SK-N-SH (cell line): ENCODE measurements around the gene VCP. TPM values are rescaled to one million over a fixed set of nuclear protein-coding genes. Genes with fewer than 3 reads are reported as not detected.

Experiments used
- CTCF ChIA-PET: fragments of 300-600, 350-600 bp; formaldehyde crosslinking; extraction: SDS; loops from one replicate; lab custom pipeline; 2021; lab: Yijun Ruan, JAX
- POLR2A ChIA-PET: fragments of 350-600 bp; sonication (Branson Sonifier 250); formaldehyde crosslinking; extraction: SDS; loops from one replicate; lab custom pipeline; 2020; ENCODE audit warnings: antibody characterized with exemption, inconsistent platforms; lab: Yijun Ruan, JAX
- DNase-seq: peaks from one replicate; pipeline ENCODE4 v3.0.0; 2012
- H2AFZ ChIP-seq: fragments of 200-600 bp; sonication (generic); 2 replicates; pipeline ENCODE4 v1.8.1; 2016; ENCODE audit warnings: antibody characterized with exemption, mild to moderate bottlenecking, low read depth
- H3F3A ChIP-seq: fragments of 200-600 bp; sonication (generic); replicated peaks from 2 replicates; pipeline ENCODE3; 2016; ENCODE audit warnings: antibody characterized with exemption, mild to moderate bottlenecking; ENCODE audit not compliant: insufficient read depth
- H3K27ac ChIP-seq, 2 experiments: fragments of 200-500 bp in 1 of 2; fragments of 200-600 bp in 1 of 2; sonication (Bioruptor generic) in 1 of 2; sonication (generic), shearing (Covaris generic) in 1 of 2; 2 replicates each; pipeline versions ENCODE4 v1.5.1 to v1.6.1; 2014 to 2016; ENCODE audit warnings: low read depth in 2 of 2, inconsistent platforms in 1 of 2, low read length in 1 of 2, mild to moderate bottlenecking in 1 of 2, mixed read lengths in 1 of 2
- H3K27me3 ChIP-seq: fragments of 200-600 bp; sonication (generic), shearing (Covaris generic); 2 replicates; pipeline ENCODE4 v1.6.1; 2016; ENCODE audit warnings: mixed run types; ENCODE audit not compliant: insufficient read depth
- H3K36me3 ChIP-seq, 2 experiments: fragments of 200-500 bp in 1 of 2; fragments of 200-600 bp in 1 of 2; sonication (Bioruptor generic) in 1 of 2; sonication (generic) in 1 of 2; replicated peaks in 1 of 2; 2 replicates each; pipeline versions ENCODE3 to v1.5.1; 2014 to 2016; ENCODE audit warnings: low read length in 1 of 2, mild to moderate bottlenecking in 1 of 2; ENCODE audit not compliant: insufficient read depth in 2 of 2, control insufficient read depth in 1 of 2
- H3K4me1 ChIP-seq, 2 experiments: fragments of 200-500 bp in 1 of 2; fragments of 200-600 bp in 1 of 2; sonication (Bioruptor generic) in 1 of 2; sonication (generic), shearing (Covaris generic) in 1 of 2; 2 replicates each; pipeline versions ENCODE4 v1.5.1 to v1.6.1; 2014 to 2016; ENCODE audit warnings: low read depth in 1 of 2, low read length in 1 of 2, mixed run types in 1 of 2; ENCODE audit not compliant: insufficient read depth in 2 of 2, control insufficient read depth in 1 of 2
- H3K4me2 ChIP-seq: fragments of 200-600 bp; sonication (generic), shearing (Covaris generic); 2 replicates; pipeline ENCODE4 v1.6.1; 2017; ENCODE audit warnings: mixed run types
- H3K4me3 ChIP-seq, 2 experiments: fragments of 200-500 bp in 1 of 2; fragments of 200-600 bp in 1 of 2; sonication (Bioruptor generic) in 1 of 2; sonication (generic), shearing (Covaris generic) in 1 of 2; 2 replicates each; pipeline versions ENCODE4 v1.5.1 to v1.8.1; 2014 to 2016; ENCODE audit warnings: low read depth in 2 of 2, inconsistent platforms in 1 of 2, low read length in 1 of 2, mild to moderate bottlenecking in 1 of 2, mixed read lengths in 1 of 2, moderate library complexity in 1 of 2
- H3K79me2 ChIP-seq: fragments of 200-600 bp; sonication (generic); 2 replicates; pipeline ENCODE4 v1.8.1; 2017; ENCODE audit warnings: mild to moderate bottlenecking; ENCODE audit not compliant: insufficient read depth
- H3K9ac ChIP-seq: fragments of 200-600 bp; sonication (generic); 2 replicates; pipeline ENCODE4 v1.6.1; 2017; ENCODE audit warnings: mixed run types
- H3K9me2 ChIP-seq: fragments of 200-600 bp; sonication (generic); 2 replicates; pipeline ENCODE4 v1.6.1; 2017; ENCODE audit warnings: mixed run types
- H3K9me3 ChIP-seq: fragments of 200-600 bp; sonication (generic); 2 replicates; pipeline ENCODE4 v1.6.1; 2017; ENCODE audit warnings: mixed run types, mild to moderate bottlenecking, moderate library complexity
- H4K20me1 ChIP-seq: fragments of 200-600 bp; sonication (generic); 2 replicates; pipeline ENCODE4 v1.6.1; 2017; ENCODE audit warnings: mild to moderate bottlenecking, mixed run types; ENCODE audit not compliant: insufficient read depth
- ELF1 ChIP-seq: IDR thresholded peaks from 2 replicates; pipeline ENCODE4 v1.4.0; 2012
- EP300 ChIP-seq, 2 experiments: IDR thresholded peaks; 2 replicates each; pipeline versions ENCODE4 v1.4.0 to v1.6.1; 2012; ENCODE audit warnings: borderline replicate concordance in 1 of 2, low read depth in 1 of 2, low read length in 1 of 2
- EZH2phosphoT487 ChIP-seq: fragments of 200-600 bp; sonication (generic); IDR thresholded peaks from 2 replicates; pipeline ENCODE4 v1.6.1; 2017; ENCODE audit warnings: low read depth, mixed run types, mild to moderate bottlenecking, antibody characterized with exemption, moderate library complexity, borderline replicate concordance
- FOSL2 ChIP-seq: IDR thresholded peaks from 2 replicates; pipeline ENCODE4 v1.4.0; 2012; ENCODE audit warnings: low read depth, mild to moderate bottlenecking, moderate library complexity, borderline replicate concordance
- FOXM1 ChIP-seq: IDR thresholded peaks from 2 replicates; pipeline ENCODE4 v1.4.0; 2012; ENCODE audit warnings: low read depth, mild to moderate bottlenecking
- GABPA ChIP-seq: IDR thresholded peaks from 2 replicates; pipeline ENCODE4 v1.4.0; 2012; ENCODE audit warnings: low read depth, mild to moderate bottlenecking
- GATA2 ChIP-seq: sonication (generic); formaldehyde crosslinking; IDR thresholded peaks from 2 replicates; pipeline ENCODE4 v1.5.0; 2020; ENCODE audit warnings: mild to moderate bottlenecking, missing genetic modification reagents
- JUND ChIP-seq: IDR thresholded peaks from 2 replicates; pipeline ENCODE4 v1.4.0; 2012
- MXI1 ChIP-seq: IDR thresholded peaks from 2 replicates; pipeline ENCODE4 v1.6.1; 2012; ENCODE audit warnings: mild to moderate bottlenecking, low read depth, low read length, improper control_type of control experiment
- NRF1 ChIP-seq: IDR thresholded peaks from 2 replicates; pipeline ENCODE4 v1.6.1; 2012; ENCODE audit warnings: low read depth, mild to moderate bottlenecking, low read length
- POLR2AphosphoS5 ChIP-seq: IDR thresholded peaks from 2 replicates; pipeline ENCODE4 v1.6.1; 2012; ENCODE audit warnings: low read depth, low read length
- RAD21 ChIP-seq: IDR thresholded peaks from 2 replicates; pipeline ENCODE4 v1.6.1; 2012; ENCODE audit warnings: mild to moderate bottlenecking, low read length
- RXRA ChIP-seq: IDR thresholded peaks from 2 replicates; pipeline ENCODE4 v1.4.0; 2012; ENCODE audit warnings: low read depth, mild to moderate bottlenecking, borderline replicate concordance
- TCF12 ChIP-seq: IDR thresholded peaks from 2 replicates; pipeline ENCODE4 v1.4.0; 2012
- TEAD4 ChIP-seq: IDR thresholded peaks from 2 replicates; pipeline ENCODE4 v1.4.0; 2012; ENCODE audit warnings: mild to moderate bottlenecking, borderline replicate concordance; ENCODE audit not compliant: insufficient read depth
- WGBS: methylation state at CpG from one replicate; pipeline ENCODE4 v1.1.6; 2017; ENCODE audit warnings: low lambda C conversion rate; 5-methylcytosine and 5-hydroxymethylcytosine counted together
- polyA plus RNA-seq, 3 experiments: library from polyadenylated mRNA; depleted of rRNA; stranded (reverse); fragments of >200 nt; gene quantifications; 2 replicates each; pipeline ENCODE4 v1.2.3, GENCODE V29; 2012
- TF ChIP-seq, protein P1 (sequence below): fragments of 150-350 bp; IDR thresholded peaks from 2 replicates; pipeline ENCODE4 v1.6.1; 2017; ENCODE audit warnings: antibody characterized with exemption, low read length, low read depth, borderline replicate concordance
- TF ChIP-seq, protein P2 (sequence below): fragments of 200-600 bp; sonication (generic); IDR thresholded peaks from 2 replicates; pipeline ENCODE4 v1.6.1; 2017; ENCODE audit warnings: antibody characterized with exemption, mild to moderate bottlenecking, moderate library complexity
- TF ChIP-seq, protein P3 (sequence below): fragments of 150-350 bp; IDR thresholded peaks from 2 replicates; pipeline ENCODE4 v1.6.1; 2016; ENCODE audit warnings: mild to moderate bottlenecking, low read depth, low read length
- TF ChIP-seq, protein P4 (sequence below): IDR thresholded peaks from 2 replicates; pipeline ENCODE4 v1.4.0; 2012; ENCODE audit warnings: low read depth, borderline replicate concordance
- TF ChIP-seq, protein P5 (sequence below): IDR thresholded peaks from 2 replicates; pipeline ENCODE4 v1.4.0; 2012; ENCODE audit warnings: low read depth

VCP gene
- polyA plus RNA-seq, 1 of the 3 experiments (the other 2 are of a cell fraction), result 238 TPM

DNA sequence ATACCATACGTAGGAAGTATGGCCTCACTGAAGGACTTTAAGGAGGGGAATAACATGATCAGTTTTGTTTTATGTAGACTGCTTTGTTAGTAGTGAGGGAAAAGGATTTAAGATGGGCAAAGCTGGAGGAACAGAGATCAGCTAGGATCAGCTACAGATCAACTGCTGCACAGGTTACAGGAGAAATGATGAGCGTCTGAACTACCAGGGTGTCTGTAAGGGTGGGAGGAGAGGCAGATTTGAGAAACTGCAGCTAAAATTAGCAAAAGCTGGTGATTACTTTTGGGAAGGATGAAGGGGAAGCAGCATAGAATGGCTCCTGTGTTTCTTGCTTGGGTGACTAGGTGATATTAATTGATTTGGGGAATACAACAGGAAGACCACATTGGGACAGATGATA is 39.3 kb downstream of the VCP start:
- H3F3A ChIP-seq, result no peaks in the 10 kb centered on the region
- H3K9me2 ChIP-seq, result no peaks in the 10 kb centered on the region
- CTCF ChIA-PET, result interaction anchor here (1.9 to 2.0 kb wide), 2 partner anchors 19 to 133 kb away, joined by 6 to 9 read pairs; no protein-coding TSS in a partner anchor
- no peaks in the 10 kb centered on the region for H3K4me1 ChIP-seq
- POLR2A ChIA-PET, result interaction anchor here (1.1 kb wide), 1 partner anchor 18 kb away, joined by 3 read pairs; no protein-coding TSS in a partner anchor
- no peak for DNase-seq
- no peak overlapping the region for H2AFZ ChIP-seq
- H4K20me1 ChIP-seq, result no peaks in the 10 kb centered on the region
- TF ChIP-seq MXI1, result no peak
- no peak for TF ChIP-seq NRF1
- TF ChIP-seq RXRA, result no peak
- TF ChIP-seq RAD21, result no peak
- TF ChIP-seq FOXM1, result no peak
- no peak for TF ChIP-seq GATA2 (CRISPR knock-in tag)
- TF ChIP-seq ELF1, result no peak
- no peak for TF ChIP-seq POLR2AphosphoS5
- TF ChIP-seq GABPA, result no peak
- TF ChIP-seq, protein P1, sequence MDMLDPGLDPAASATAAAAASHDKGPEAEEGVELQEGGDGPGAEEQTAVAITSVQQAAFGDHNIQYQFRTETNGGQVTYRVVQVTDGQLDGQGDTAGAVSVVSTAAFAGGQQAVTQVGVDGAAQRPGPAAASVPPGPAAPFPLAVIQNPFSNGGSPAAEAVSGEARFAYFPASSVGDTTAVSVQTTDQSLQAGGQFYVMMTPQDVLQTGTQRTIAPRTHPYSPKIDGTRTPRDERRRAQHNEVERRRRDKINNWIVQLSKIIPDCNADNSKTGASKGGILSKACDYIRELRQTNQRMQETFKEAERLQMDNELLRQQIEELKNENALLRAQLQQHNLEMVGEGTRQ, result no peak
- TF ChIP-seq EZH2phosphoT487, result no peak
- no peak for TF ChIP-seq TEAD4
- TF ChIP-seq, protein P2, sequence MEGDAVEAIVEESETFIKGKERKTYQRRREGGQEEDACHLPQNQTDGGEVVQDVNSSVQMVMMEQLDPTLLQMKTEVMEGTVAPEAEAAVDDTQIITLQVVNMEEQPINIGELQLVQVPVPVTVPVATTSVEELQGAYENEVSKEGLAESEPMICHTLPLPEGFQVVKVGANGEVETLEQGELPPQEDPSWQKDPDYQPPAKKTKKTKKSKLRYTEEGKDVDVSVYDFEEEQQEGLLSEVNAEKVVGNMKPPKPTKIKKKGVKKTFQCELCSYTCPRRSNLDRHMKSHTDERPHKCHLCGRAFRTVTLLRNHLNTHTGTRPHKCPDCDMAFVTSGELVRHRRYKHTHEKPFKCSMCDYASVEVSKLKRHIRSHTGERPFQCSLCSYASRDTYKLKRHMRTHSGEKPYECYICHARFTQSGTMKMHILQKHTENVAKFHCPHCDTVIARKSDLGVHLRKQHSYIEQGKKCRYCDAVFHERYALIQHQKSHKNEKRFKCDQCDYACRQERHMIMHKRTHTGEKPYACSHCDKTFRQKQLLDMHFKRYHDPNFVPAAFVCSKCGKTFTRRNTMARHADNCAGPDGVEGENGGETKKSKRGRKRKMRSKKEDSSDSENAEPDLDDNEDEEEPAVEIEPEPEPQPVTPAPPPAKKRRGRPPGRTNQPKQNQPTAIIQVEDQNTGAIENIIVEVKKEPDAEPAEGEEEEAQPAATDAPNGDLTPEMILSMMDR, result no peak
- no peak overlapping the region for H3K4me2 ChIP-seq
- no peak overlapping the region for H3K9ac ChIP-seq
- WGBS, result 90% methylated on average over 2 of the region's 2 CpGs
- no peak overlapping the region for H3K27ac ChIP-seq
- H3K36me3 ChIP-seq, result peaks cover 0 to 17% of the 10 kb centered on the region in 2 experiments
- H3K27me3 ChIP-seq, result no peaks in the 10 kb centered on the region
- no peaks in the 10 kb centered on the region for H3K79me2 ChIP-seq
- H3K9me3 ChIP-seq, result no peaks in the 10 kb centered on the region
- H3K4me3 ChIP-seq, result no peak overlapping the region

DNA sequence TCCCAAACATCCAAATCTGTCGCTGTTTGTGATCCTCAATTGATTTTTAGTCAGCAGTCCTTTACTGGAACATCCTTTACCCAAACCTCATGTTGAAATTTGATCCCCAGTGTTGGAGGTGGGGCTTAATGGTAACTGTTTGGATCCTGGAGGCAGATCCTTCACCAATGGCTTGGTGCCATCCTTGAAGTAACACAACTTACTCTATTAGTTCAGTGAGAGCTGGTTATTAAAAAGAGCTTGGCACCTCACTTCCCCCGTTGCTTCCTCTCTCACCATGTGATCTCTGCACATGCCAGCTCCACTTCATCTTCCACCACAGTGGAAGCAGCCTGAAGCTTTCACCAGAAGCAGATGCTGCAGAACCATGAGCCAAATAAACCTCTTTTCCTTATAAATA is 42.6 kb downstream of the VCP start:
- Histone ChIP-seq H3K4me2 (no peak overlapping the region), H3K27ac (no peak overlapping the region), H3K27me3 (no peaks in the 10 kb centered on the region), H3K9me2 (no peaks in the 10 kb centered on the region), H3F3A (no peaks in the 10 kb centered on the region), H3K36me3 (peaks cover 0 to 17% of the 10 kb centered on the region in 2 experiments), H4K20me1 (no peaks in the 10 kb centered on the region), H2AFZ (no peak overlapping the region), H3K4me3 (no peak overlapping the region), H3K9me3 (no peaks in the 10 kb centered on the region), H3K79me2 (no peaks in the 10 kb centered on the region), H3K4me1 (peaks cover 0 to 6% of the 10 kb centered on the region in 2 experiments; a peak in 1 of 4 replicates), H3K9ac (no peak overlapping the region)
- WGBS, result 73% methylated on average over 2 of the region's 2 CpGs
- no peak for DNase-seq
- ChIA-PET CTCF (interaction anchor here (0.6 to 2.2 kb wide), 3 partner anchors 22 to 130 kb away, joined by 3 to 6 read pairs (median 3); no protein-coding TSS in a partner anchor), POLR2A (no interaction called here)
- TF ChIP-seq RAD21 (no peak), EP300 (IDR thresholded peaks at IDR 0.05; ENCODE audit: borderline replicate concordance in 1 of 2, low read depth in 1 of 2, low read length in 1 of 2) (no peak), JUND (no peak), EZH2phosphoT487 (no peak), RXRA (no peak), FOSL2 (no peak), TCF12 (no peak), GABPA (no peak)
- TF ChIP-seq, protein P3, sequence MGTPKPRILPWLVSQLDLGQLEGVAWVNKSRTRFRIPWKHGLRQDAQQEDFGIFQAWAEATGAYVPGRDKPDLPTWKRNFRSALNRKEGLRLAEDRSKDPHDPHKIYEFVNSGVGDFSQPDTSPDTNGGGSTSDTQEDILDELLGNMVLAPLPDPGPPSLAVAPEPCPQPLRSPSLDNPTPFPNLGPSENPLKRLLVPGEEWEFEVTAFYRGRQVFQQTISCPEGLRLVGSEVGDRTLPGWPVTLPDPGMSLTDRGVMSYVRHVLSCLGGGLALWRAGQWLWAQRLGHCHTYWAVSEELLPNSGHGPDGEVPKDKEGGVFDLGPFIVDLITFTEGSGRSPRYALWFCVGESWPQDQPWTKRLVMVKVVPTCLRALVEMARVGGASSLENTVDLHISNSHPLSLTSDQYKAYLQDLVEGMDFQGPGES, result no peak
- TF ChIP-seq, protein P4, sequence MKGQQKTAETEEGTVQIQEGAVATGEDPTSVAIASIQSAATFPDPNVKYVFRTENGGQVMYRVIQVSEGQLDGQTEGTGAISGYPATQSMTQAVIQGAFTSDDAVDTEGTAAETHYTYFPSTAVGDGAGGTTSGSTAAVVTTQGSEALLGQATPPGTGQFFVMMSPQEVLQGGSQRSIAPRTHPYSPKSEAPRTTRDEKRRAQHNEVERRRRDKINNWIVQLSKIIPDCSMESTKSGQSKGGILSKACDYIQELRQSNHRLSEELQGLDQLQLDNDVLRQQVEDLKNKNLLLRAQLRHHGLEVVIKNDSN, result no peak
- TF ChIP-seq, protein P5, sequence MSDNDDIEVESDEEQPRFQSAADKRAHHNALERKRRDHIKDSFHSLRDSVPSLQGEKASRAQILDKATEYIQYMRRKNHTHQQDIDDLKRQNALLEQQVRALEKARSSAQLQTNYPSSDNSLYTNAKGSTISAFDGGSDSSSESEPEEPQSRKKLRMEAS, result no peak
- TF ChIP-seq, protein P2, result no peak
